CD14-positive monocyte (primary cell): Measurements from ENCODE around the gene MIPOL1. TPM values are rescaled to one million over a fixed set of nuclear protein-coding genes. Genes with fewer than 3 reads are reported as not detected.

Experiments used
- DNase-seq, 3 donors: peaks; one replicate each; pipeline ENCODE4 v3.0.0-alpha.2; 2011 to 2022
- H2AFZ ChIP-seq: 2 replicates; pipeline ENCODE4 v1.6.0; 2012; ENCODE audit warnings: mild to moderate bottlenecking, low read depth, low read length, inconsistent platforms; ENCODE audit not compliant: insufficient read depth, poor library complexity, severe bottlenecking
- H3K27ac ChIP-seq, 2 donors: 1 replicate in 1 of 2; 2 replicates in 1 of 2; pipeline ENCODE4 v1.5.1; 2012 to 2013; ENCODE audit warnings: low read length in 2 of 2, control low read depth in 1 of 2, inconsistent platforms in 1 of 2, low read depth in 1 of 2, mild to moderate bottlenecking in 1 of 2
- H3K27me3 ChIP-seq, 2 donors: one replicate each; pipeline versions ENCODE4 v1.6.0 to v1.6.1; 2011 to 2013; ENCODE audit warnings: low read length in 2 of 2; ENCODE audit not compliant: control insufficient read depth in 2 of 2, insufficient read depth in 2 of 2
- H3K36me3 ChIP-seq, 2 donors: replicated peaks in 1 of 2; 1 replicate in 1 of 2; 2 replicates in 1 of 2; pipeline versions ENCODE4 v1.5.1 to v1.6.1; 2012 to 2013; ENCODE audit warnings: low read length in 2 of 2, control low read depth in 1 of 2, inconsistent platforms in 1 of 2, mild to moderate bottlenecking in 1 of 2; ENCODE audit not compliant: insufficient read depth in 2 of 2, control insufficient read depth in 1 of 2
- H3K4me1 ChIP-seq, 2 donors: 1 replicate in 1 of 2; 2 replicates in 1 of 2; pipeline versions ENCODE4 v1.5.1 to v1.6.1; 2012 to 2013; ENCODE audit warnings: low read length in 2 of 2, control low read depth in 1 of 2, inconsistent platforms in 1 of 2, mild to moderate bottlenecking in 1 of 2, moderate library complexity in 1 of 2; ENCODE audit not compliant: insufficient read depth in 2 of 2, control insufficient read depth in 1 of 2
- H3K4me2 ChIP-seq: replicated peaks from 2 replicates; pipeline ENCODE3; 2012; ENCODE audit warnings: low read length, moderate library complexity, mild to moderate bottlenecking; ENCODE audit not compliant: poor library complexity, severe bottlenecking; ENCODE audit errors: extremely low read depth
- H3K4me3 ChIP-seq, 3 experiments: fragments of 200-600 bp in 1 of 3; sonication (generic) in 1 of 3; replicated peaks in 1 of 3; 1 replicate in 2 of 3; 2 replicates in 1 of 3; pipeline ENCODE4 v1.5.1; 2011 to 2013; ENCODE audit warnings: low read length in 3 of 3, mild to moderate bottlenecking in 3 of 3, control low read depth in 2 of 3, low read depth in 2 of 3, inconsistent platforms in 1 of 3, moderate library complexity in 1 of 3
- H3K79me2 ChIP-seq: 2 replicates; pipeline ENCODE4 v1.6.0; 2012; ENCODE audit warnings: mild to moderate bottlenecking, control low read depth, inconsistent platforms, low read length, moderate library complexity; ENCODE audit not compliant: insufficient read depth
- H3K9ac ChIP-seq: 2 replicates; pipeline ENCODE4 v1.6.0; 2017; ENCODE audit warnings: low read length, mild to moderate bottlenecking; ENCODE audit not compliant: insufficient read depth, poor library complexity, severe bottlenecking
- H3K9me3 ChIP-seq, 2 donors: replicated peaks in 1 of 2; 1 replicate in 1 of 2; 2 replicates in 1 of 2; pipeline versions ENCODE4 v1.5.1 to v1.6.1; 2012 to 2013; ENCODE audit warnings: low read length in 2 of 2, control low read depth in 1 of 2; ENCODE audit not compliant: control insufficient read depth in 1 of 2, insufficient read depth in 1 of 2
- H4K20me1 ChIP-seq: 2 replicates; pipeline ENCODE4 v1.6.0; 2012; ENCODE audit warnings: mild to moderate bottlenecking, low read length, control low read depth, moderate library complexity; ENCODE audit not compliant: insufficient read depth
- H3K27ac Mint-ChIP-seq, 7 donors: one replicate each; pipeline ENCODE4 v1.8.0; 2020; ENCODE audit warnings: mild to moderate bottlenecking in 7 of 7, mixed read lengths in 7 of 7, moderate library complexity in 6 of 7, inconsistent platforms in 2 of 7
- H3K27me3 Mint-ChIP-seq, 3 donors: one replicate each; pipeline ENCODE4 v1.8.0; 2021 to 2022; ENCODE audit warnings: low read depth in 3 of 3, mild to moderate bottlenecking in 3 of 3, mixed read lengths in 3 of 3, moderate library complexity in 3 of 3, inconsistent platforms in 1 of 3
- H3K36me3 Mint-ChIP-seq, 2 donors: one replicate each; pipeline ENCODE4 v1.8.0; 2020; ENCODE audit warnings: mixed read lengths in 2 of 2, inconsistent platforms in 1 of 2, mild to moderate bottlenecking in 1 of 2
- H3K4me1 Mint-ChIP-seq: one replicate; pipeline ENCODE4 v1.8.0; 2020; ENCODE audit warnings: mild to moderate bottlenecking, mixed read lengths
- H3K4me3 Mint-ChIP-seq, 2 donors: one replicate each; pipeline ENCODE4 v1.8.0; 2020; ENCODE audit warnings: mild to moderate bottlenecking in 2 of 2, mixed read lengths in 2 of 2, moderate library complexity in 1 of 2
- H3K9me3 Mint-ChIP-seq, 7 donors: one replicate each; pipeline ENCODE4 v1.8.0; 2020 to 2022; ENCODE audit warnings: mixed read lengths in 7 of 7, mild to moderate bottlenecking in 6 of 7, moderate library complexity in 6 of 7, inconsistent platforms in 2 of 7
- WGBS: methylation state at CpG from one replicate; pipeline ENCODE4 v1.1.5; 2013; ENCODE audit warnings: missing lambda C conversion rate; ENCODE audit not compliant: insufficient coverage; 5-methylcytosine and 5-hydroxymethylcytosine counted together
- intact Hi-C, 2 donors: fragments of 100-400 bp; cut with micrococcal nuclease; formaldehyde crosslinking; loops; one replicate each; pipeline versions ENCODE4 v1.15.0 to v1.15.1; 2023
- polyA plus RNA-seq, 3 donors: library from polyadenylated mRNA; depleted of rRNA in 1 of 3; unstranded in 2 of 3; stranded (reverse) in 1 of 3; fragments of 300-500 nt in 2 of 3; fragments of >200 nt in 1 of 3; fragmentation: Illumina TruSeq in 2 of 3; gene quantifications; 1 replicate in 2 of 3; 2 replicates in 1 of 3; pipeline ENCODE4 v1.2.3, GENCODE V29; 2012 to 2021
- TF ChIP-seq, protein P1 (sequence below): fragments of 200-600 bp; IDR thresholded peaks from one replicate; pipeline ENCODE4 v1.8.0; 2022; ENCODE audit warnings: antibody characterized with exemption, mild to moderate bottlenecking

The MIPOL1 gene
- polyA plus RNA-seq, 3 donors: not detected

DNA sequence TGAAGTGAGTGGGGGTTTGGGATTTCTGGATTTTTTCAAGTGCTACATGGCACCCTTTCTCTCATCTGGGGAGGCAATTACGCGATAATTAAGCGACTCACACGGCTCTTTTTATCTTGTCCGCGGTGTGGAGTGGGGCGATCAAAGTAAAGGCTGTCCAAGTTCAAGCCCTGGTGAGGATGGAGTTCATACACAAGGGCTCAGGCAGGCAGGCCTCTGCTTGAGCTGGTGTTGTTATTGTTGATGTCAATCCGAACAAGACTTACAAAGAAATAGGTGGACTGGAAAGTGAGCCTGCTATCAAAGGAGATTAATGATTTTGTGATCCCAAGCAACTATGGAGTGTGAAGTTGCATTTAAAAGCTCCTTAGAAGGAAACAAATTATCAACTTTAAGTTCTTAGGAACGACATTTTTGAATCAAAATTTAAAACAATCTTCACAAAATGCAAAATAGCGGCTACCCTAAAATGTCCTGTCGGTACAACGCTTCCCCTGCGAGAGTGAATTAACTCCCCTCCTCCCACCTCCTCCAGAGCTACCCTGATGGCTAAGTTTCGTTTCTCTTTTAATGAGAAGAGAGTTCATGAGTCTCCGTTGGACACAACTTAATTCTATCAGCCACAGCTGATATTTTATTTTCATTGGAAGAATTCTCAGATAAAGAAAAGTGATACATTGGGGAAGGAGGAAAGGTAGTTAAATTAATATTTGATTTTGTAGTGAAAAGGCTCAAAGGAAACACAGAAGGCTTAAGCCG is 391.4 kb downstream of the MIPOL1 start:
- H3K9me3 ChIP-seq: peaks cover 9 to 71% of the 10 kb centered on the region in 2 donors
- Mint-ChIP-seq H3K27ac (no peak overlapping the region), H3K27me3 (peaks cover 90 to 98% (median 91%) of the 10 kb centered on the region in 3 donors), H3K4me3 (peak overlapping the region in 1 of 2 donors; percentile 80), H3K9me3 (peaks cover 6 to 62% (median 35%) of the 10 kb centered on the region in 7 donors), H3K36me3 (peaks cover 0 to 10% of the 10 kb centered on the region in 2 donors), H3K4me1 (peaks cover 1% of the 10 kb centered on the region)
- no peak for DNase-seq
- H3K4me2 ChIP-seq: no peak overlapping the region
- peaks cover 83 to 97% of the 10 kb centered on the region in 2 donors for H3K27me3 ChIP-seq
- TF ChIP-seq, protein P1, sequence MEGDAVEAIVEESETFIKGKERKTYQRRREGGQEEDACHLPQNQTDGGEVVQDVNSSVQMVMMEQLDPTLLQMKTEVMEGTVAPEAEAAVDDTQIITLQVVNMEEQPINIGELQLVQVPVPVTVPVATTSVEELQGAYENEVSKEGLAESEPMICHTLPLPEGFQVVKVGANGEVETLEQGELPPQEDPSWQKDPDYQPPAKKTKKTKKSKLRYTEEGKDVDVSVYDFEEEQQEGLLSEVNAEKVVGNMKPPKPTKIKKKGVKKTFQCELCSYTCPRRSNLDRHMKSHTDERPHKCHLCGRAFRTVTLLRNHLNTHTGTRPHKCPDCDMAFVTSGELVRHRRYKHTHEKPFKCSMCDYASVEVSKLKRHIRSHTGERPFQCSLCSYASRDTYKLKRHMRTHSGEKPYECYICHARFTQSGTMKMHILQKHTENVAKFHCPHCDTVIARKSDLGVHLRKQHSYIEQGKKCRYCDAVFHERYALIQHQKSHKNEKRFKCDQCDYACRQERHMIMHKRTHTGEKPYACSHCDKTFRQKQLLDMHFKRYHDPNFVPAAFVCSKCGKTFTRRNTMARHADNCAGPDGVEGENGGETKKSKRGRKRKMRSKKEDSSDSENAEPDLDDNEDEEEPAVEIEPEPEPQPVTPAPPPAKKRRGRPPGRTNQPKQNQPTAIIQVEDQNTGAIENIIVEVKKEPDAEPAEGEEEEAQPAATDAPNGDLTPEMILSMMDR: no peak
- H3K79me2 ChIP-seq: no peaks in the 10 kb centered on the region
- H4K20me1 ChIP-seq: no peaks in the 10 kb centered on the region
- H3K4me3 ChIP-seq: no peak overlapping the region
- intact Hi-C loops: no loop called here
- H2AFZ ChIP-seq: no peak overlapping the region
- WGBS: 4% methylated on average over 7 of the region's 16 CpGs
- H3K4me1 ChIP-seq: no peaks in the 10 kb centered on the region
- H3K27ac ChIP-seq: no peak overlapping the region
- no peaks in the 10 kb centered on the region for H3K36me3 ChIP-seq
- no peak overlapping the region for H3K9ac ChIP-seq

DNA sequence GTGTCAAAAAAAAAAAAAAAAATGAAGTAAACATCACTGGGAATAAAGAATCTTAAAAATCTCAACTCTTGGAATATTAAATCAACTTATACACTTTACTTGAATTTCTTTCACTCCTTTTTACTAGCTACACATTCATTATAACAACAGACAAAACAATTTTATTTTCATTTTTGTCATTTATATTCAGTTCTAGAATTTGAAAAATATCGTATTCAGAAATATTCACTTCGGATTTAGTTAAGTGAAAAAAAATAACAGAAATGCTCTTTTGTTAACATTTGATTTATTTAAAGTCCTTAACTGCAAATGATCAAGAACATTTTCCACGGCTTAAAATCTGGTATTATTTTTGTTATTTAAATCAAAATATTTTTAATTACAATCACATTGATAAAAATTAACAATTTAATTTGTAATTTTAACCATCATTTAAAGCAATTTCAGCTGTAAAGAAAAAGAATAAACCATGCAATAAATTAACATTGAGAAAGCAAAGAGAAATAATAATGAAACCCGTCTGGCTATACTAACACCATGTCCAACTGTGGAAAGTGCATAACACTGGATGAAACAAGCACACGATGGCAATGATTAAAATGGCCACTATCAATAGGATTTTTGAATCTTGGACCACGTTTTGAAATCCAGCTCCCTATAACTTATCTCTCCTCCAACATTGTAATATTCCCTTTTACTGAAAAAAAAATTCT is 392.1 kb downstream of the MIPOL1 start:
- no peak overlapping the region for H3K27ac Mint-ChIP-seq
- WGBS: 14% methylated on average over 1 of the region's 6 CpGs
- Histone ChIP-seq H3K4me3 (no peak overlapping the region), H3K27me3 (peaks cover 85 to 96% of the 10 kb centered on the region in 2 donors), H3K27ac (no peak overlapping the region), H3K79me2 (no peaks in the 10 kb centered on the region), H3K4me1 (peaks cover 0 to 4% of the 10 kb centered on the region in 2 donors), H3K36me3 (no peaks in the 10 kb centered on the region), H3K9me3 (peaks cover 8 to 67% of the 10 kb centered on the region in 2 donors), H3K4me2 (no peak overlapping the region), H2AFZ (no peak overlapping the region), H4K20me1 (no peaks in the 10 kb centered on the region), H3K9ac (no peak overlapping the region)
- intact Hi-C loops: no loop called here
- TF ChIP-seq, protein P1: no peak
- H3K9me3 Mint-ChIP-seq: peaks cover 6 to 59% (median 35%) of the 10 kb centered on the region in 7 donors
- peak overlapping the region in 1 of 2 donors; percentile 79 for H3K4me3 Mint-ChIP-seq
- H3K27me3 Mint-ChIP-seq: peaks cover 89 to 98% (median 92%) of the 10 kb centered on the region in 3 donors
- peaks cover 5% of the 10 kb centered on the region for H3K4me1 Mint-ChIP-seq
- peaks cover 0 to 14% of the 10 kb centered on the region in 2 donors for H3K36me3 Mint-ChIP-seq
- DNase-seq: no peak
